ENCODE results near the gene CHD9NB.
"Not testable (repeated sequence)": the region's sequence is repeated elsewhere in the genome, so short reads cannot be mapped to it uniquely, and the experiment has no call there.

CHD9NB gene

DNA sequence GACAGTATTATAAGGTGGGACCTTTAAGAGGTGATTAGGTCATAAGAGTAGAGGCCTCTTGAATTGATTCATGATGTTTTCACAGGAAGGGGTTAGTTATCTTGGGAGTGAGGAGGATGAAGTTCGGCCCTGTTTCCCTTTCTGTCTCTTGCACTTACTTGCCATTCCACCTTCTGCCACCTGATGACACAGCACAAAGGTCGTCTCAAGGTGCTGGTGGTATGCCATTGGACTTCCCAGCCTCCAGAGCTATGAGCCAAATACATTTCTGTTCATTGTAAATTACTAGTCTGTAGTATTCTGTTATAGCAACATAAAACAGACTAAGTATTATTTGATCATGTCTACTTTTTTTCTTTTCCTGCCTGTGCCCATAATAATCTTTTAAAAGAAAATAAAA is 25.6 kb upstream of the CHD9NB start:
- H3K27me3 Mint-ChIP-seq, result no peaks in the 10 kb centered on the region
- H3K9me3 Mint-ChIP-seq, result peaks cover 27% of the 10 kb centered on the region
- peaks cover 60% of the 10 kb centered on the region for H3K4me1 Mint-ChIP-seq (ENCODE audit: low read depth)
- no peak overlapping the region for H3K4me3 Mint-ChIP-seq
- intact Hi-C loops (cut with micrococcal nuclease), result no loop called here
- H3K36me3 Mint-ChIP-seq (ENCODE audit: low read depth), result peaks cover 52% of the 10 kb centered on the region
- no peak overlapping the region for H3K27ac Mint-ChIP-seq

DNA sequence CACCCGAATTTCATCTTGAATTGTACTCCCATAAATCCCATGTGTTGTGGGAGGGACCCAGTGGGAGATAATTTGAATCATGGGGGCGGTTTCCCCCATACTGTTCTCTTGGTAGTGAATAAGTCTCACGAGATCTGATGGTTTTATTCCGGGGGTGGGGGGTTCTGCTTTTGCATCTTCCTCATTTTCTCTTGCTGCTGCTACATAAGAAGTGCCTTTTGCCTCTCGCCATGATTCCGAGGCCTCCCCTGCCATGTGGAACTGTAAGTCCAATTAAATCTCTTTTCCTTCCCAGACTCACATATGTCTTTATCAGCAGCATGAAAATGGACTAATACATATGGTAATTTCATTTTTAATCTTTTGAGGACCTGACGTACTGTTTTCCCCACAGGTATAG is 22.8 kb upstream of the CHD9NB start:
- H3K4me3 Mint-ChIP-seq; H3K27me3 Mint-ChIP-seq; intact Hi-C loops (cut with micrococcal nuclease): not testable (repeated sequence)
- Mint-ChIP-seq H3K36me3 (ENCODE audit: low read depth) (peaks cover 50% of the 10 kb centered on the region), H3K27ac (peak overlapping the region; percentile 55), H3K4me1 (ENCODE audit: low read depth) (peaks cover 59% of the 10 kb centered on the region), H3K9me3 (peaks cover 30% of the 10 kb centered on the region)

DNA sequence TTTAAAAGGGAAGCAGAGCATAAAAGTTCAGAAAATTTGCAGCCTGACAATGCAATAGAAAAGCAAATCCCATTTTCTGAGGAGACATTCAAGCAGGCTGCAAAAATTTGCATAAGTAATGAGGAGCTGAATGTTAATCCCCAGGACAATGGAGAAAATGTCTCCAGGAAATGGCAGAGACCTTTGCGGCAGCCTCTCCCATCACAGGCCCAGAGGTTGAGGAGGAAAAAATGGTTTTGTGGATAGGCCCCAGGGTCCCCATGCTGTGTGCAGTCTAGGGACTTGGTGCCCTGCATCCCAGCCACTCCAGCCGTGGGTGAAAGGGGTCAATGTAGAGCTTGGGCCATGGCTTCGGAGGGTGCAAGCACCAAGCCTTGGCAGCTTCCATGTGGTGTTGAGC is 21.6 kb upstream of the CHD9NB start:
- intact Hi-C loops (cut with micrococcal nuclease), result not testable (repeated sequence)

DNA sequence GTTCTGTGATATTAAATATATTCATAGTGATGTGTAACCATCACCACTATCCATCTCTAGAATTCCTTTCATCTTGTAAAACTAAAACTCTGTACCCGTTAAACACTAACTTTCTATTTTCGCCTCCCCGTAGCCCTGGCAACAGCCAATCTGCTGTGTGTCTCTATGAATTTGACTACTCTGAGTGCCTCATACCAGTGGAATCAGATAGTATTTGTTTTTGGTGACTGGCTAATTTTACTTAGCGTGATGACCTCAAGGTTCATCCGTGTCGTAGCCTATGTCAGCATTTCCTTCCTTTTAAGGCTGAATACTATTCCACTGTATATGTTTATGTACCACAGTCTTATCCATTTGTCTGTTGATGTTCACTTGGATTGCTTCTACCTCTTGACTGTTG is 20.3 kb upstream of the CHD9NB start:
- intact Hi-C loops (cut with micrococcal nuclease), result no loop called here
- Mint-ChIP-seq H3K27me3 (no peaks in the 10 kb centered on the region), H3K27ac (no peak overlapping the region), H3K36me3 (ENCODE audit: low read depth) (peaks cover 62% of the 10 kb centered on the region), H3K4me1 (ENCODE audit: low read depth) (peaks cover 67% of the 10 kb centered on the region), H3K9me3 (peaks cover 30% of the 10 kb centered on the region), H3K4me3 (no peak overlapping the region)

More for the DNA sequence above, 21.6 kb upstream of the CHD9NB start:
- not testable (repeated sequence) for H3K4me3 Mint-ChIP-seq, H3K27ac Mint-ChIP-seq, H3K27me3 Mint-ChIP-seq
- peaks cover 30% of the 10 kb centered on the region for H3K9me3 Mint-ChIP-seq
- H3K36me3 Mint-ChIP-seq (ENCODE audit: low read depth), result peaks cover 57% of the 10 kb centered on the region
- H3K4me1 Mint-ChIP-seq (ENCODE audit: low read depth), result peaks cover 64% of the 10 kb centered on the region

DNA sequence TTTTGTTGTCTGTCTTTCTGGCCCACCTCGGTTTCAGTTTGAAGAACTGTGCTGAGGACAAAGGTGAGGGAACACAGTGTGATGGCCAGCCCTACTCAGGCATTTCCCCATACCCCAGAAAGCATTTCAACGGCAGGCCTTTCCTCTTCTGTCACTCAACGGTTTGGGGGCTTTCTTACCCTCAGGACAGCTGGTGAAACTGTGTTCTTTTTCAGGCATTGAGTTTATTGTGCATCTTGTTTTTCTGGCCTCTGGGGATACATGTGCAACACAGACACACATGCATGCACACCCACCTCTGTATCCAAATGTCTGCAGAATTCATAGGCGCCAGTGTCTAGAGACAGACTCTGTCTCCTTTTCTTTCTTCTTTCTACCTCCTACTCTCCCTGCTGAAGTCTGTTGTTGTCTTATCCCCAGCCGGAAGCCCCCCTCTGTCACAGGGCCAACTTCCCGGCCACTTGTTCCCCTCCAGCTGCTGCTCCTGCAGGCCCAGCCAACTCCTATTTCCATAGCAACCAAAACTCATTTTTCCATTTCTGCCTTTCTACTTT is 19.1 kb upstream of the CHD9NB start:
- no peak overlapping the region for H3K4me3 Mint-ChIP-seq
- H3K36me3 Mint-ChIP-seq (ENCODE audit: low read depth), result peaks cover 55% of the 10 kb centered on the region
- peaks cover 63% of the 10 kb centered on the region for H3K4me1 Mint-ChIP-seq (ENCODE audit: low read depth)
- intact Hi-C loops (cut with micrococcal nuclease), result no loop called here
- H3K27me3 Mint-ChIP-seq, result no peaks in the 10 kb centered on the region
- peaks cover 30% of the 10 kb centered on the region for H3K9me3 Mint-ChIP-seq
- peak overlapping the region; percentile 45 for H3K27ac Mint-ChIP-seq

DNA sequence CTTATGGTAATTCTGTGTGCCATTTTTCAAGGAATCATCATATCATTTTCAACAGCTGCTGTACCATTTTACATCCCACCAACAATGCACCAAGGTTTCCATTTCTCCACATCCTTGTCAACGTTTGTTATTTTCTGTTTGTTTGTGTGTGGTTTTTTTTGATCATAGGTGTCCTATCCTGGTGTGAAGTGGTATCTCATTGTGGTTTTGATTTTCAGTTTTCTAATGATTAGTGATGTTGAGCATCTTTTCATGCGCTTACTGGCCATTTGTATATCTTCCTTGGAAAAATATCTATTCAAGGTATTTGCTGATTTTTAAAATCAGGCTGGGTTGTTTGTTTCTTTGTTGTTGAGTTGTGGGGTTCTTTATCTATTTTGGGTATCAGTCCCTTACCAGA is 17.1 kb upstream of the CHD9NB start:
- Mint-ChIP-seq H3K4me3 (no peak overlapping the region), H3K36me3 (ENCODE audit: low read depth) (peaks cover 50% of the 10 kb centered on the region), H3K4me1 (ENCODE audit: low read depth) (peaks cover 69% of the 10 kb centered on the region), H3K27ac (no peak overlapping the region), H3K27me3 (no peaks in the 10 kb centered on the region), H3K9me3 (peaks cover 18% of the 10 kb centered on the region)
- intact Hi-C loops (cut with micrococcal nuclease), result no loop called here

DNA sequence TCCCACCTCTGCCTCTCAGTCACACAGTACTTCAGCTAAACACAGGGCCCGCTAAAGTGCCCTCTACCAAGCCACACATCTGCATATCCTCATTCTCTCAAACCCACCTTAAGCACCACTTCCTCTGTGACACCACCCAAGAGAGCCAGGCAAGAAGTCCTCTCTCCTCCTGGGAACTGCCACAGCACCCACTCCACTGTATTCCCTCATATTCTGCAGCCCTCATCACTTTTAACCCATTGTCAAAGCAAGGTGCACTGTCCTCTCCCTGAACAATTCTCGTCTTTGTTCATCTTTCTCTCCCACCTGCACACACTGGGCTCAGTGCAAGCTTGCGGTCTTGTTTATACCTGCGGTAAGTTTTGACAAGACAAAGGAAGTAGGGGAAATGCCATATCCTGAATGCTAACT is 15.7 kb upstream of the CHD9NB start:
- Mint-ChIP-seq H3K36me3 (ENCODE audit: low read depth) (peaks cover 37% of the 10 kb centered on the region), H3K4me3 (no peak overlapping the region), H3K4me1 (ENCODE audit: low read depth) (peaks cover 68% of the 10 kb centered on the region), H3K27me3 (no peaks in the 10 kb centered on the region), H3K9me3 (peaks cover 5% of the 10 kb centered on the region), H3K27ac (peak overlapping the region; percentile 6)
- intact Hi-C loops (cut with micrococcal nuclease), result no loop called here

DNA sequence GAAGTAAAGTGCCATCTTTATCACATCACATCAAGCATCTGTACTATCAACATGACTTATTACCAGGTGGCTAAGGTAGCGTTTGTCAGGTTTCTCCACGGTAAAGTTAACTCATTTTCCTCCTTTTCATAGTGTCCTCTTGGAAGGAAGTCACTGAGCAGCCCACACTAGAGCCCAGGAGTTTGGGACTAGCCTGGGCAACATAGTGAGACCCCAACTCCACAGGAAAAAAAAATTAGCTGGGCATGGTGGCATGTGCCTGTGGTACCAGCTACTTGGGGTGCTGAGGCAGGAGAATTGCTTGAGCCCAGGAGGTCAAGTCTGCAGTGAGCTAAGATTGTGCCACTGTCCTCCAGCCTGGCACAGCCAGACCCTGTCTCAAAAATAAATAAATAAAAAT is 15.0 kb upstream of the CHD9NB start:
- no peak overlapping the region for H3K27ac Mint-ChIP-seq
- H3K4me3 Mint-ChIP-seq, result no peak overlapping the region
- H3K27me3 Mint-ChIP-seq, result no peaks in the 10 kb centered on the region
- no peaks in the 10 kb centered on the region for H3K9me3 Mint-ChIP-seq
- intact Hi-C loops (cut with micrococcal nuclease), result no loop called here
- peaks cover 31% of the 10 kb centered on the region for H3K36me3 Mint-ChIP-seq (ENCODE audit: low read depth)
- H3K4me1 Mint-ChIP-seq (ENCODE audit: low read depth), result peaks cover 68% of the 10 kb centered on the region

DNA sequence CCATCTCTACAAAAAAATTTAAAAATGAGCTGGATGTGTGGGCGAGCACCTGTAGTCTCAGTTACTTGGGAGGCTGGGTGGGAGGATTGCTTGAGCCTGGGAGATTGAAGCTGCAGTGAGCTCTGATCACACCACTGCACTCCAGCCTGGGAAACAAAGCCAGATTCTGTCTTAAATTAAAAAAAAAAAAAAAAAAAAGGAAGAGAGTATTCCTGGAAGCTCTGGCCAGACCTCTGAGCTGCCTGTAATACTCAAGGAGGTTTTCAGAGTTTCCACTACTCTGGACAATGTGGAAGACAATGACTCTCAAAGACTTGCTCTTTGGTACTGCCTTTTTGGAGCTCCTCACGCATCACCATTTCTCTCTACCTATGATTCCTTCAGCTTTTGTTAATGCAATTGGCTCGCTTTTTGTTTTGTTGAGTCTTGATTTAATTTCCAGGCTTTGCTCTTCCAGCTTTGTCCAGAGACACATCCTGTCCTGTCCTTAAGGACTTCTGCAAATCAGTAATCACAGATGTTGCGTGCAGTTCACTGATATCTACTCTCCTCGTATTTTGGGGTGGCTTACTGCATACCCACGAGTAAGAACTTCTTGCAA is 12.9 kb upstream of the CHD9NB start:
- Mint-ChIP-seq H3K9me3 (no peaks in the 10 kb centered on the region), H3K27me3 (no peaks in the 10 kb centered on the region)

DNA sequence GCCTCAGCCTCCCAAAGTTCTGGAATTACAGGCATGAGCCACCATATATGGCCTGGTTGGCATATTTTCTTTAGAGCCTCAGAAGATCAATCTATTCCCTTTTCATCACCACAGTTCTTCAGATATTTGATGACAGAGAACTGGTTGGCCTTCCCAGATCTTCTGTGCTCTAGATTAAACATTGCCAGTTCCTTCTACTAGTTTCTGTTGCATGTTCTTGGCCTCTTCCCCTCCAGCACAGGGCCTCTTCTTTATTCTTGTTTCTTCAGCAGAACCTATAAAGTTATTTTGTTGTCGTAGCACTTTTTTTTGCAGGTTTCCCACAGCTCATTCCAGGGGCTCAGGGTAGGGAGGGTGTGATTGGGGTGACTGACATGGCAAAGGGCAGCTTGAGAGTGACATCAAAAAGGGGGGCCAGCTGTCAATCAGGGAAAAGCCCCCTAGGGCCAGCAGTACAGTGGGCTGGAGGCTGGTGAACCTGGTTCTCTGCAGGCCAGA is 11.4 kb upstream of the CHD9NB start:
- H3K27me3 Mint-ChIP-seq, result no peaks in the 10 kb centered on the region
- peaks cover 61% of the 10 kb centered on the region for H3K4me1 Mint-ChIP-seq (ENCODE audit: low read depth)
- intact Hi-C loops (cut with micrococcal nuclease), result no loop called here
- peak overlapping the region; percentile 61 for H3K27ac Mint-ChIP-seq
- H3K9me3 Mint-ChIP-seq, result no peaks in the 10 kb centered on the region
- H3K36me3 Mint-ChIP-seq (ENCODE audit: low read depth), result peaks cover 20% of the 10 kb centered on the region
- peak overlapping the region; percentile 7 for H3K4me3 Mint-ChIP-seq

More for the DNA sequence above, 12.9 kb upstream of the CHD9NB start:
- peaks cover 29% of the 10 kb centered on the region for H3K36me3 Mint-ChIP-seq (ENCODE audit: low read depth)
- peak overlapping the region; percentile 72 for H3K27ac Mint-ChIP-seq
- intact Hi-C loops (cut with micrococcal nuclease), result no loop called here
- H3K4me1 Mint-ChIP-seq (ENCODE audit: low read depth), result peaks cover 72% of the 10 kb centered on the region
- no peak overlapping the region for H3K4me3 Mint-ChIP-seq

DNA sequence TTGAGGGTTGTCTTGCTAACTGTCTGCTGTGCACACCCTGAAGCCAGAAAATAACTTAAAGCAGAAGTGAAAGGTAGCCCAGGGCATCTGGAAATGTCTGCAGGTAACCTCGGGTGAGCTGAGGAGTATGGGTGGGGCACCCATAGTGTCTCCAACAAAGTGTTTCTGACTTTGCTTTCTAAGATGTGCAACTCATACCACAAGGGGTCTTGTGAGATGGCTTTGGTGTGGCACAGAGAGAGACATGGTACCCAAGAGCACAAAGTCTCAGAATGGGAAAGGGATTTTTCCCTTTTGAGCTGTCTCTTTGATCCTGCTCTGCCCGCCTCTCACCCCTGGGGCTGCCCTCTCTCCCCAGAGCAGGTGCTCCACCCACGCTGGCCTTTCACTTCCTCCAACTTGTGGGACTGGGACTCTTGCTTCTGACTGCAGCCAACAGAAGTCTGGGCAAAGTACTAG is 9.0 kb upstream of the CHD9NB start:
- Mint-ChIP-seq H3K9me3 (no peaks in the 10 kb centered on the region), H3K4me1 (ENCODE audit: low read depth) (peaks cover 68% of the 10 kb centered on the region), H3K36me3 (ENCODE audit: low read depth) (peaks cover 20% of the 10 kb centered on the region), H3K4me3 (peak overlapping the region; percentile 20), H3K27ac (peak overlapping the region; percentile 60), H3K27me3 (no peaks in the 10 kb centered on the region)
- intact Hi-C loops (cut with micrococcal nuclease), result no loop called here

DNA sequence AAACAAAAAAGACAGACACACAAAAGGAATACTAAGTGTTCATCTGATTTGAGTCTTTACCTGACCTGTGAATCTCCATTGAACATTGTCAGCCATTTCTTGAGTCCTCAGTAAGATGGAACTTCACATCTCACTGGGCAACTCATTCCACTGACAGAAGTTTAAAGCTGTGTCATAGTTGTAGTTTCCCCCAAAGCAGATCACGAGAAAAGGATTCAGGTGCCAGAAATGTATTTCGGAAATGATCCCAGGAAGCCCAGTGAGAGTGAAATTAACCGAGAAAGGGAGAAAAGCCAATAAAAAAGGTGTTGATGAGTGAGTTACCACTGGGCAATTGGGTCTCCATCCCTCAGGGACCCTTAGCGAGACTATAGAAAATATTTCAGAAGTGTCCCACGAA is 8.6 kb upstream of the CHD9NB start:
- H3K27me3 Mint-ChIP-seq, result no peaks in the 10 kb centered on the region
- H3K4me1 Mint-ChIP-seq (ENCODE audit: low read depth), result peaks cover 65% of the 10 kb centered on the region
- no peaks in the 10 kb centered on the region for H3K9me3 Mint-ChIP-seq
- H3K4me3 Mint-ChIP-seq, result peak overlapping the region; percentile 20
- peaks cover 17% of the 10 kb centered on the region for H3K36me3 Mint-ChIP-seq (ENCODE audit: low read depth)
- intact Hi-C loops (cut with micrococcal nuclease), result no loop called here
- H3K27ac Mint-ChIP-seq, result peak overlapping the region; percentile 60

DNA sequence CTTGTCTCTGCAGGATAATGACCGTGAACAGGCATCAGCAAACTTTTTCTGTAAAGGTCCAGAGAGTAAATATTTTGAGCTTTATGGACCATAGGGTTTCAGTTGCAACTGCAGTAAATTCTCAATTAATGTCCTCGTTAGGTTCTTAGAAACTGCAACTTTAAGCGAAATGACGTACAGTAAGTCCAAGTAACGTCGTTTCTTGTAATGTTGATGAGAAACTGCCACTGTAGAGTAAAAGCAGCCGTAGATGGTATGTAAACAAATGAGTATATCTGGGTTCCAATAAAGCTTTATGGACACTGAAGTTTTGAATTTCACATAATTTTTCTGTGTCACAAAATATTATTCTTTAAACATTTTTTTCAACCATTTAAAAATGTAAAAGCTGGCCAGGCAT is 7.0 kb upstream of the CHD9NB start:
- Mint-ChIP-seq H3K4me1 (ENCODE audit: low read depth) (peaks cover 60% of the 10 kb centered on the region), H3K27ac (peak overlapping the region; percentile 6), H3K27me3 (no peaks in the 10 kb centered on the region), H3K4me3 (no peak overlapping the region), H3K36me3 (ENCODE audit: low read depth) (peaks cover 24% of the 10 kb centered on the region), H3K9me3 (no peaks in the 10 kb centered on the region)
- intact Hi-C loops (cut with micrococcal nuclease), result no loop called here

DNA sequence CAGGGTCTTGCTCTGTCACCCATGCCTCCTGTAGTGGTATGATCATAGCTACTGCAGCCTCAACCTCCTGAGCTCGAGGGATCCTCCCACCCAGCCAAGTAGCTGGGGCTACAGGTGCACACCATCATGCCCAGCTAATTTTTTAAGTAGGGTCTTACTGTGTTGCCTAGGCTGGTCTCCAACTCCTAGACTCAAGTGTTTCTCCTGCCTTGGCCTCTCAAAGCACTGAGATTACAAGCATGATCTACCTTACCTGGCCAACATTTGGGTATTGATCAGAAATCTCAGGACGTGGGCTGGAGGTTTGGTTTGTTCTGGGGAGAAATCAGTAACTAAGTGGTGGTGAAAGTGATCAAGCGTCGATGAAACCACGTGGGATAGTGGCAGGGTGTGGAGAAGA is 6.2 kb upstream of the CHD9NB start:
- intact Hi-C loops (cut with micrococcal nuclease), result no loop called here
- peaks cover 59% of the 10 kb centered on the region for H3K4me1 Mint-ChIP-seq (ENCODE audit: low read depth)
- H3K36me3 Mint-ChIP-seq (ENCODE audit: low read depth), result peaks cover 24% of the 10 kb centered on the region
- no peaks in the 10 kb centered on the region for H3K27me3 Mint-ChIP-seq
- no peak overlapping the region for H3K4me3 Mint-ChIP-seq
- H3K9me3 Mint-ChIP-seq, result no peaks in the 10 kb centered on the region
- peak overlapping the region; percentile 6 for H3K27ac Mint-ChIP-seq

DNA sequence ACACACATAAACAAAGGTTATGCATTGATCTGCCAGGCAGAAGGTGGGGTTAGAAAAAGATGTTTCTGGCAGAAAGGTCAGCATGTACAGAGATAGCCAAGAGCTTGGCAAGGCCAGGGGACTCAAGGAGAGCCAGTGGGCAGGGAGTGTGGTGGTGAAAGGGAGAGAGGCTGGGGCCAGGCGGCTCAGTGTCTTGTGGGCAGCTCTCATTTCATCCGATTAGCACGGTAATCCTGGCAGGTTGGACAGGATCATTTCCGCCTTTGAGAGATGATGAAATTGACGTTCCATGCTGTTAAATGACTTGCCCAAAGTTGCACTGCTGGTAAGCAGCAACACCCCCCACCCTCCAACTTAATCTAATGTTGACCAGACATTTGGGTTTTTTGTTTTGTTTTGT is 5.7 kb upstream of the CHD9NB start:
- no peaks in the 10 kb centered on the region for H3K9me3 Mint-ChIP-seq
- H3K27ac Mint-ChIP-seq, result peak overlapping the region; percentile 6
- H3K4me1 Mint-ChIP-seq (ENCODE audit: low read depth), result peaks cover 58% of the 10 kb centered on the region
- intact Hi-C loops (cut with micrococcal nuclease), result no loop called here
- no peak overlapping the region for H3K4me3 Mint-ChIP-seq
- H3K36me3 Mint-ChIP-seq (ENCODE audit: low read depth), result peaks cover 24% of the 10 kb centered on the region
- H3K27me3 Mint-ChIP-seq, result no peaks in the 10 kb centered on the region
